ENCODE results near the gene DCHS1. TPM values are rescaled to one million over a fixed set of nuclear protein-coding genes. Genes with fewer than 3 reads are reported as not detected.

DCHS1 gene
- total and polyA plus RNA-seq, 2 of the 13 experiments (the other 11 are each of a cell fraction or from before 2014, with no cell fraction given), result under 0.01 to 0.03 TPM

- CTCF ChIA-PET (ENCODE audit: low intra/inter-chr PET ratio, low total read pairs), result no interaction called here
- H3K79me2 ChIP-seq (ENCODE audit: insufficient read depth, low read length), result peaks cover 7% of the 10 kb centered on the region
- H3K9ac ChIP-seq (ENCODE audit: insufficient read depth, low read depth, low read length), result no peak overlapping the region
- 97% methylated on average over 8 of the region's 9 CpGs for WGBS (ENCODE audit: low lambda C conversion rate)
- no TSS peak for BruUV-seq (replicated peaks)
- no peak for TF ChIP-seq GZF1 (CRISPR knock-in tag; IDR thresholded peaks at IDR 0.05)
- no peak for TF ChIP-seq NRL (CRISPR knock-in tag; IDR thresholded peaks at IDR 0.05; ENCODE audit: borderline replicate concordance)
- TF ChIP-seq ZNF792 (CRISPR knock-in tag; IDR thresholded peaks at IDR 0.05), result no peak
- no peak for TF ChIP-seq HDAC1 (CRISPR knock-in tag; IDR thresholded peaks at IDR 0.05)
- TF ChIP-seq, protein P1, sequence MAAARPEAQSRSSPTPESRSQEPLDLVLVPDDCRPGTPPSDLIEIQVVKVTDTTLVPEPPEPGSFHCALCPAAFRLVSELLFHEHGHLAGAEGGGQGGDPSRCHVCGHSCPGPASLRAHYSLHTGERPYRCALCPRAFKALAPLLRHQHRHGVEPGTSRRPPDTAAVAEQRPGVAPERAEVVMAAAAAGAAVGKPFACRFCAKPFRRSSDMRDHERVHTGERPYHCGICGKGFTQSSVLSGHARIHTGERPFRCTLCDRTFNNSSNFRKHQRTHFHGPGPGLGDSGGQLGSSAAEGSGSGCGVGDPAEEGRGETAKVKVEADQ (CRISPR knock-in tag; IDR thresholded peaks at IDR 0.05; ENCODE audit: borderline replicate concordance), result no peak
- H3K9me3 ChIP-seq (ENCODE audit: low read length), result no peaks in the 10 kb centered on the region
- no peak overlapping the region for H2AFZ ChIP-seq (ENCODE audit: low read length)
- DNase-seq (ENCODE audit: low spot score) (no peak), ATAC-seq (no peak), FAIRE-seq (no peak)
- in situ Hi-C loops (cut with HindIII; ENCODE audit: extremely low pct_ligation_motif_present, low pct_unique_long_range_greater_than_20kb), result no loop called here
- peaks cover 0 to 9% of the 10 kb centered on the region in 2 experiments; a peak in 2 of 5 replicates for H3K27me3 ChIP-seq (ENCODE audit: control insufficient read depth in 1 of 2, insufficient read depth in 2 of 2, low read length in 2 of 2)
- intact Hi-C loops (cut with micrococcal nuclease; ENCODE audit: unreplicated experiment), result no loop called here
- H3K36me3 ChIP-seq (replicated peaks in 1 of 2; ENCODE audit: control insufficient read depth in 1 of 2, insufficient read depth in 2 of 2, low read length in 2 of 2), result peaks cover 2 to 16% of the 10 kb centered on the region in 2 experiments; a peak in 3 of 5 replicates
- no peak overlapping the region for H3K4me3 ChIP-seq (replicated peaks in 1 of 3; ENCODE audit: insufficient read depth in 1 of 3, low read depth in 2 of 3, low read length in 3 of 3)
- POLR2A ChIA-PET, result no interaction called here
- no peak overlapping the region for H3K4me2 ChIP-seq (ENCODE audit: low read depth, low read length)
- H4K20me1 ChIP-seq (ENCODE audit: insufficient read depth, low read length), result no peaks in the 10 kb centered on the region
- H3K27ac ChIP-seq (ENCODE audit: extremely low read length, insufficient read depth, low read length), result no peak overlapping the region
- H3K4me1 ChIP-seq (ENCODE audit: insufficient read depth, low read length), result peaks cover 39% of the 10 kb centered on the region
These were observed 39.6 kb downstream of the DCHS1 start for GRCh38 chr11:6615882-6616585.

DNA sequence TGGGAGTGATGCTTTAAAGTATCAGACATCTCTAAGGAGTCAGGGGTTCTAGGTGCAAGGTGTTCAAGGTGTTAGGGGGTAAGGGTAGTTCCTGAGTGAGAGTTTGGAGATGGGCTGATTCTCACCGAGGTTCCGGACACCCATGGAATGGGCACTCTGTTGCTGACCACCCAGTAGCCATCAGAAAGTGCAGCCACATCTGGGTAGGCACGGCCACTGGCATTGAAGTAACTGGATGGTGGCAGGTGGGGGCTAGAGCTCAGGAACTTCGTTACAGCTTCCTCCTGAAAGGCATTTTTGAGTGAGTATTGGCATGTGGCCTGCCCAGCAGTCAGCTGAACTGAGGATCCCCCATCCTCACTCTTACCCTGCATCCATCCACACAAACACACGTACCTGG is 40.6 kb downstream of the DCHS1 start:
- Histone ChIP-seq H3K36me3 (replicated peaks in 1 of 2; ENCODE audit: control insufficient read depth in 1 of 2, insufficient read depth in 2 of 2, low read length in 2 of 2) (peaks cover 8 to 24% of the 10 kb centered on the region in 2 experiments; a peak in 4 of 5 replicates), H3K27me3 (ENCODE audit: control insufficient read depth in 1 of 2, insufficient read depth in 2 of 2, low read length in 2 of 2) (peaks cover 0 to under 1% of the 10 kb centered on the region in 2 experiments; a peak in 1 of 5 replicates), H3K4me1 (ENCODE audit: insufficient read depth, low read length) (peaks cover 42% of the 10 kb centered on the region), H4K20me1 (ENCODE audit: insufficient read depth, low read length) (no peaks in the 10 kb centered on the region), H3K27ac (ENCODE audit: extremely low read length, insufficient read depth, low read length) (no peak overlapping the region), H3K9ac (ENCODE audit: insufficient read depth, low read depth, low read length) (no peak overlapping the region), H3K4me3 (replicated peaks in 1 of 3; ENCODE audit: insufficient read depth in 1 of 3, low read depth in 2 of 3, low read length in 3 of 3) (no peak overlapping the region), H3K79me2 (ENCODE audit: insufficient read depth, low read length) (peaks cover 7% of the 10 kb centered on the region), H3K4me2 (ENCODE audit: low read depth, low read length) (no peak overlapping the region), H3K9me3 (ENCODE audit: low read length) (no peaks in the 10 kb centered on the region), H2AFZ (ENCODE audit: low read length) (no peak overlapping the region)
- intact Hi-C loops (cut with micrococcal nuclease; ENCODE audit: unreplicated experiment) (no loop called here), in situ Hi-C loops (cut with HindIII; ENCODE audit: extremely low pct_ligation_motif_present, low pct_unique_long_range_greater_than_20kb) (no loop called here)
- ChIA-PET POLR2A (no interaction called here), CTCF (ENCODE audit: low intra/inter-chr PET ratio, low total read pairs) (no interaction called here)
- WGBS (ENCODE audit: low lambda C conversion rate), result 100% methylated on average over 2 of the region's 5 CpGs
- BruUV-seq (replicated peaks), result no TSS peak
- DNase-seq (ENCODE audit: low spot score) (no peak), ATAC-seq (no peak), FAIRE-seq (no peak)
- TF ChIP-seq ZNF773 (CRISPR knock-in tag; IDR thresholded peaks at IDR 0.05; ENCODE audit: borderline replicate concordance), result no peak
- TF ChIP-seq ZNF777 (CRISPR knock-in tag; IDR thresholded peaks at IDR 0.05), result no peak
- no peak for TF ChIP-seq ZNF564 (CRISPR knock-in tag; IDR thresholded peaks at IDR 0.05)
- no peak for TF ChIP-seq HIVEP1 (CRISPR knock-in tag; IDR thresholded peaks at IDR 0.05)
- TF ChIP-seq, protein P2, sequence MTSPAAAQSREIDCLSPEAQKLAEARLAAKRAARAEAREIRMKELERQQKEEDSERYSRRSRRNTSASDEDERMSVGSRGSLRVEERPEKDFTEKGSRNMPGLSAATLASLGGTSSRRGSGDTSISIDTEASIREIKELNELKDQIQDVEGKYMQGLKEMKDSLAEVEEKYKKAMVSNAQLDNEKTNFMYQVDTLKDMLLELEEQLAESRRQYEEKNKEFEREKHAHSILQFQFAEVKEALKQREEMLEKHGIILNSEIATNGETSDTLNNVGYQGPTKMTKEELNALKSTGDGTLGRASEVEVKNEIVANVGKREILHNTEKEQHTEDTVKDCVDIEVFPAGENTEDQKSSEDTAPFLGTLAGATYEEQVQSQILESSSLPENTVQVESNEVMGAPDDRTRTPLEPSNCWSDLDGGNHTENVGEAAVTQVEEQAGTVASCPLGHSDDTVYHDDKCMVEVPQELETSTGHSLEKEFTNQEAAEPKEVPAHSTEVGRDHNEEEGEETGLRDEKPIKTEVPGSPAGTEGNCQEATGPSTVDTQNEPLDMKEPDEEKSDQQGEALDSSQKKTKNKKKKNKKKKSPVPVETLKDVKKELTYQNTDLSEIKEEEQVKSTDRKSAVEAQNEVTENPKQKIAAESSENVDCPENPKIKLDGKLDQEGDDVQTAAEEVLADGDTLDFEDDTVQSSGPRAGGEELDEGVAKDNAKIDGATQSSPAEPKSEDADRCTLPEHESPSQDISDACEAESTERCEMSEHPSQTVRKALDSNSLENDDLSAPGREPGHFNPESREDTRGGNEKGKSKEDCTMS (CRISPR knock-in tag; conservative IDR thresholded peaks at IDR 0.05), result no peak
